Measurements from ENCODE around the gene FGFRL1. TPM values are rescaled to one million over a fixed set of nuclear protein-coding genes. Genes with fewer than 3 reads are reported as not detected.

FGFRL1 gene
- total RNA-seq, 1 donor from 2014 or later, result 22.4 TPM

DNA sequence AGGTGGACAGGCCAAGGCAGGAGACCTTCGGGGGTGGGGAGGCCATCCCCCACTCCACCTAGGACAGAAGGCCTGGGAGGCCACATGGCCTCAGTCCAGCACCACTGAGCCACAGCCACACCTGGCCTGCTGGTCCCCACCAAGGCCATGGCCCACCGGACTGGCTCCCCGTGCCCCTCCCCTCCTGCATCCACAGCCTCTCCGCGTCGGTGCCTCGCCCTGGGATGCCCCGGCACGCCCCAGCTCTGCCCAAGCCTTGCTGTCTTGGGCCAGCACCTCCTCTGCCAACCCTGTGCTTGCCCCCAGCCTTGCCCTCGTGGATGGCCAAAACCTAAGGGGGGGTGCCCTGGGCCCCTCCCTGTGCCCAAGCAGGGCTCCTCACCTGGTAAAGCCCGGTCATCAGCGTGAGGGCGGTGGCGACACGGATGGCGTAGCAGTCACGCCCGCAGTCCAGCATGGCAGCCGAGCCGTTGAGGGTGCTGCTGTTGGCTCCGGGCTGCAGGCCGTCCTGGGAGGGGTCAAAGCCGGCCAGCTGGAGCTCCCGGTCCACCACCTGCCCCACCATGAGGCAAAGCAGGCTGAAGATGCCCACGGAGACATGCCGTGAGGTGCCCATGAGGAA lies 20.6 kb upstream of the FGFRL1 start:
- no peak overlapping the region for H3K4me3 ChIP-seq
- intact Hi-C loops (cut with micrococcal nuclease), result no loop called here
- DNase-seq, result no peak

DNA sequence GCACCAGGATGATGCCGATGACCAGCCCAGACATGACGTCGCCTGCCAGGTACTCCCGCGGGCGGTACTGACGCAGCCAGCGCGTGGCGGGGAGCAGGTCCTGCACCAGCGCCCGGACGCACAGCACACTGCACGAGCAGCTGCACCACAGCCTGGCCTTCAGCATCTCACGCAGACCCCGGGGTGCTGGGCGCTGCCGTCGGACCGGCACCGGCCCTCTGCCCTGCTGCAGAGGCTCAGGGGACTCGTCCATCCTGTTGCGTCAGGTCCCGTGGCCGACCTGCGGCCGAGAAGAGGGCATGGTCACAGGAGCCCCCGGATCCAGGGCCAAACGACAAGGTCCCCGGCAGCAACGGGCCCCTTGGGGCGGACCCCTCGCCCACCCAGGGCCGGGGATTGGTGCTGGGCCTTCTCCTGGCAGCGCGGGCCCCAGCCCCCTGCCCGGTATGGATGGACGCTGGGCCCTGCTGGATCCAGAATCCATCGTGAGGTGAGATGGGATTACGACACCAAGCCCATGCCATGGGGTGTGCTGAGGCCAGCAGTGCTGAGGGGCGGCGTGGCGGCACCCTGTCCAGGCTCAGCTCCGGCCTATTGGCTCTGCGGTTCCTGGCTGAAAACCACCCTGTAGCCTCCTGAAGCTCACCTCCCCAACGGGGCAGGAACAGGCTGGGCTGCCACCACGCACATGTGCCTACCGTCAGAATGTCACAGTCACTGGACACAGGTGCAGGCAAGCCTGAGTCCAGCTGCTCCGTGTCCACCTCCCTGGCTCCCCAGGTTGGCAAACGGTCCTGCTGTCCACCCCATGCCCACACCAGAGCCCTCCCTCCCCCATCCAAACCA lies 19.8 kb upstream of the FGFRL1 start:
- Histone ChIP-seq H3K36me3 (peaks cover 9% of the 10 kb centered on the region), H3K9me3 (replicated peaks) (no peaks in the 10 kb centered on the region), H3K4me3 (no peak overlapping the region), H3K27me3 (ENCODE audit: low read depth) (peaks cover 9% of the 10 kb centered on the region), H3K27ac (replicated peaks) (no peak overlapping the region), H3K4me1 (peaks cover 16% of the 10 kb centered on the region)
- intact Hi-C loops (cut with micrococcal nuclease), result no loop called here
- DNase-seq, result no peak
- TF ChIP-seq, protein P1, sequence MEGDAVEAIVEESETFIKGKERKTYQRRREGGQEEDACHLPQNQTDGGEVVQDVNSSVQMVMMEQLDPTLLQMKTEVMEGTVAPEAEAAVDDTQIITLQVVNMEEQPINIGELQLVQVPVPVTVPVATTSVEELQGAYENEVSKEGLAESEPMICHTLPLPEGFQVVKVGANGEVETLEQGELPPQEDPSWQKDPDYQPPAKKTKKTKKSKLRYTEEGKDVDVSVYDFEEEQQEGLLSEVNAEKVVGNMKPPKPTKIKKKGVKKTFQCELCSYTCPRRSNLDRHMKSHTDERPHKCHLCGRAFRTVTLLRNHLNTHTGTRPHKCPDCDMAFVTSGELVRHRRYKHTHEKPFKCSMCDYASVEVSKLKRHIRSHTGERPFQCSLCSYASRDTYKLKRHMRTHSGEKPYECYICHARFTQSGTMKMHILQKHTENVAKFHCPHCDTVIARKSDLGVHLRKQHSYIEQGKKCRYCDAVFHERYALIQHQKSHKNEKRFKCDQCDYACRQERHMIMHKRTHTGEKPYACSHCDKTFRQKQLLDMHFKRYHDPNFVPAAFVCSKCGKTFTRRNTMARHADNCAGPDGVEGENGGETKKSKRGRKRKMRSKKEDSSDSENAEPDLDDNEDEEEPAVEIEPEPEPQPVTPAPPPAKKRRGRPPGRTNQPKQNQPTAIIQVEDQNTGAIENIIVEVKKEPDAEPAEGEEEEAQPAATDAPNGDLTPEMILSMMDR (IDR thresholded peaks at IDR 0.05; ENCODE audit: borderline replicate concordance), result no peak

More for the DNA sequence above, 20.6 kb upstream of the FGFRL1 start:
- Histone ChIP-seq H3K27ac (replicated peaks) (no peak overlapping the region), H3K27me3 (ENCODE audit: low read depth) (peaks cover under 1% of the 10 kb centered on the region), H3K36me3 (peaks cover 9% of the 10 kb centered on the region), H3K9me3 (replicated peaks) (no peaks in the 10 kb centered on the region), H3K4me1 (peaks cover 25% of the 10 kb centered on the region)
- TF ChIP-seq, protein P1 (IDR thresholded peaks at IDR 0.05; ENCODE audit: borderline replicate concordance), result no peak

DNA sequence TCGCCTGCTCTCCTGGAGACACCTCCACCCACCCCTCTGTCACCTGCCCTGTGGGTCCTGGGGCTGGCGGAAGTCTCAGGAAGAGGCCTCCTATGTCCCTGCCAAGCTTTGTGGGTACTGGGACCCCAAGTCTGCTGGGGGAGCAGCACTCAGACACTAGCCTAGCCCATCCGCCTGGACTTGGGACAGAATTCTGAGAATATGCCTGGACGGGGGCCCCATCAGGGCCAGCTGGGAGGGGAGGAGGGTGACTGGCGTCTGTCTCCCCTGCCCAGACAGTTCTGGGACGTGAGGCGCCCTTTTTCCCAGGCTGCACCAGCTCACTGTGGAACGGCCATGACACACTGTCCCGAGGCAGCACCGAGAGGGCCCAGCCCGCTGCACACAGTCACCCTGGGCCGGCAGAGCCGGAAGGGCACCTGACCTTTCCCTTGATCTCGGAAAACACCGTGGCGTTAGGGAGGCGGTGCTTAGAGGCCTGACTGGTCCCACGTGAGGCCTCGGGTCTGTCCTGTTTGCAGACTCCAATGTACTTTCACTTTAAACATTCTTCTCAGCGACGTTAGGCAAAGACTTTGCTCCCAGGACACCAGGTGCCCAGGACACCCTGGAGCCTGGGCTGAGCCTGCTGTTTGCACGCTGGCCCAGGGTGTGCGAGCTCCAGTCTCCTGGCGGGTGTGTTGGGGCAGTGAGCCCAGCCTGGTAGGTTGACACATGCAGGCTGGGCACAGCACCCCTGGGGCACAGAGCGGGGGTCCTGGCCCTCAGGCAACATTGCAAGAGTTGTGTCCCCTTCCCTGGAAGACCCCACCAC lies 18.9 kb upstream of the FGFRL1 start:
- H3K27ac ChIP-seq (replicated peaks), result no peak overlapping the region
- H3K9me3 ChIP-seq (replicated peaks), result no peaks in the 10 kb centered on the region
- intact Hi-C loops (cut with micrococcal nuclease), result no loop called here
- H3K27me3 ChIP-seq (ENCODE audit: low read depth), result peaks cover 17% of the 10 kb centered on the region
- no peak overlapping the region for H3K4me3 ChIP-seq
- H3K4me1 ChIP-seq, result peaks cover 15% of the 10 kb centered on the region
- no peak for DNase-seq
- H3K36me3 ChIP-seq, result peaks cover 9% of the 10 kb centered on the region
- TF ChIP-seq, protein P1 (IDR thresholded peaks at IDR 0.05; ENCODE audit: borderline replicate concordance), result no peak

DNA sequence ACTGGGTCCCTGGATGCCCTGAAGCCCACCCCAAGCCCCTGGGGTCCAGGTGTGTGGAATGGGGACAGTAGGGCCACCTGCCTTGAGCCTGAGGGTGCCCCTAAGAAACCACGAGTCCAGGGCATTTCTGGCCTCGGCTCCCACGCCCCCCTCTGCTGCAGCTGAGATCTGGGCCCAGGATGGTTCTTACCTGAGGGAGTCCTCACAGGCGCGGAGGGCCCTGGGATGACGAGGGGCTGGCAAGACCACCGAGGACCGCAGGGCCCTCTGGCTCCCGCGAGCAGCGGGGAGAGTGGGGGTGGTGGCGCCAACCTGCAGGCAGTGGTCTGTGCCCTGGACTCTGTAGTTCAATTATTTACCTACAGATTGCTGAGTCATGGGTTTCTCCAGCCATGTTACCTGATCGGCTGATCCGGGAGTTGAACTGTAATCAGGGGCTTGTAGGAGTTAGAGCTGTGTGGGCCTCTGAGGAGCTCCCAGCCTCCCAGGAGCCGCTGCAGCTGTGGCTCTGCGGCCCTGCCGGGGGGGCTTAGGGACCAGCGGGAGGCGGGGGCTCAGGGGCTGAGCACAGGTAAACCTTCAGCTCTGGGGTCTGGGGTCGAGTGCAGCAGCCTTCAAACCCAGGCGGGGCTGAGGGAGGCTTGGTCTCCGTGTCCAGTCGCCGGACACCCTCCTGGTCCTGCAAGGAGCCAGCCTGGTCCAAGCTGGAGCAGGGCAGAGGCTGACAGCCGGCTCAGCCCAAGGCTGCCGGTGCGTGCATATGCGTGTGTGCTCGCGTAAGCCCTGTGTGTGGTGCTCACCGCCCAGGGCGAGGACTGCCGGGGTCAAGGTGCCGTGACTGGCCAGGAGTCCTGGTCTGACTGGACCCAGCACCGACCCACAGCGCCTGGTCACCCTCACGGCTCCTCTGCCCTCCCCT lies 18.1 kb upstream of the FGFRL1 start, which contains the start of gene SLC26A1:
TSS of gene SLC26A1 (minus strand) at position 294 of the 919 bp plus-strand sequence. CDS start 1,701 bp downstream, outside the sequence.
- Histone ChIP-seq H3K4me1 (peaks cover 15% of the 10 kb centered on the region), H3K27me3 (ENCODE audit: low read depth) (peaks cover 26% of the 10 kb centered on the region), H3K9me3 (replicated peaks) (no peaks in the 10 kb centered on the region), H3K4me3 (no peak within 1 kb of the TSS), H3K36me3 (peaks cover 9% of the 10 kb centered on the region), H3K27ac (replicated peaks) (no peak within 1 kb of the TSS)
- no peak for DNase-seq
- TF ChIP-seq, protein P1 (IDR thresholded peaks at IDR 0.05; ENCODE audit: borderline replicate concordance), result no peak
- intact Hi-C loops (cut with micrococcal nuclease), result no loop called here
